AG08395 (cell line): ENCODE results near the gene GIPC3.

Experiments
- DNase-seq: peaks from one replicate; pipeline ENCODE4 v3.0.0; 2012; ENCODE audit warnings: mixed read lengths, low spot score

GIPC3 gene

GRCh38 chr19:3585301-3586126 is at the start of gene GIPC3:
TSS of gene GIPC3 (plus strand) at chr19:3585478. CDS start at chr19:3585598, 120 bp downstream.
- no peak for DNase-seq

GRCh38 chr19:3535563-3535965 is 49.7 kb upstream of the GIPC3 start:
- no peak for DNase-seq

- DNase-seq = no peak
Measured at GRCh38 chr19:3535981-3536380, 49.3 kb upstream of the GIPC3 start.

GRCh38 chr19:3536429-3537100 is 48.7 kb upstream of the GIPC3 start:
- peak; percentile 62 for DNase-seq

DNA sequence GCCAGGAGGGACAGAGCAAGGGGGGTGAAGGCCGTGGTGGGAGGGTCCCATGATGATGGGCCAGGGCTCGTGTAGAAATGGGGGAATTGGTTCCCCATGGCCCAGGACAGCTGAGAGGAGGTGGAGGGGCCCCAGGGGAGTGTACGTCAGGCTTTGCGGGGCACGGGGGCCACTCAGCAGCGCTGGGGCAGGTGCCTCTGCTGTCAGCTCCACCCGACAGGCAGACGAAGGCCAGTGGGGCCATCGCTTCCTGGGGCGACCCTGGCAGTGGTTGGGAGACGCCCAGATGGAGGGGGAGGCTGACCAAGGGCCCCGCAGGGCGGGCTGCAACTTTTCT is 48.2 kb upstream of the GIPC3 start:
- no peak for DNase-seq

GRCh38 chr19:3537438-3538240 is 47.6 kb upstream of the GIPC3 start:
- DNase-seq = no peak

DNA sequence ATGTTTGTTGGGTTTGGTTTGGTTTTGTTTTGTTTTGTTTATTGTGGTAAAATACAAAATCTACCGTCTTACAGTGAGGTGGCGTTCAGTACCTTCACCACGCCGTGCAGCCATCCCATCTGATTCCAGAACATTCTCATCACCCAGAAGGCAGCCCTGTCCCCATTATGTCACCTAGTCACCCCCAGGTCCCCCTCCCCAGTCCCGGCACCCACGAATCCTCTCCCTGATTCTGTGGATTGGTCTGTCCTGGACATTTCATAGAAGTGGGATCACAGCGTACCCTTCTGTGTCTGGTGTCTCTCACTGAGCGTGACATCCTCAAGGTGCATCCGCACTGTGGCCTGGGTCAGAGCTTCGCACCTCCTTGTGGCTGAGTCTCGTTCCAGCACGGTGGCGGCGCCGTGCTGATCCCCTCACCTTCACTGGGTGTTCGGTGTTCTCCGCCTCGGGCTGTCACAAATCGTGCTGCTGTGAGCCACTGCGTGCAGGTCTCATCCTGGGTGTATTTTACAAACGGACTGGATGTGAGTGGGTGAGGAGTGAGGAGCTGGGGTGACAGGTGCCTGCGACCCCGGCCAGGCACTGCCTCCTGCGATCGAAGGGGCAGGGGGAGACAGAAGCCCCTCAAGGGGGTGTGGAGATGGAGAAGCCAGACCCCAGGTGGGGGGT is 46.9 kb upstream of the GIPC3 start:
- no peak for DNase-seq

- no peak for DNase-seq
Measured at GRCh38 chr19:3538965-3539755, 46.1 kb upstream of the GIPC3 start, which contains the start of gene TEKTIP1. TSS of gene TEKTIP1 (plus strand) at chr19:3539174. CDS start at chr19:3539178, 4 bp downstream.

- DNase-seq = no peak
Measured at GRCh38 chr19:3539756-3540118, 45.5 kb upstream of the GIPC3 start.

DNA sequence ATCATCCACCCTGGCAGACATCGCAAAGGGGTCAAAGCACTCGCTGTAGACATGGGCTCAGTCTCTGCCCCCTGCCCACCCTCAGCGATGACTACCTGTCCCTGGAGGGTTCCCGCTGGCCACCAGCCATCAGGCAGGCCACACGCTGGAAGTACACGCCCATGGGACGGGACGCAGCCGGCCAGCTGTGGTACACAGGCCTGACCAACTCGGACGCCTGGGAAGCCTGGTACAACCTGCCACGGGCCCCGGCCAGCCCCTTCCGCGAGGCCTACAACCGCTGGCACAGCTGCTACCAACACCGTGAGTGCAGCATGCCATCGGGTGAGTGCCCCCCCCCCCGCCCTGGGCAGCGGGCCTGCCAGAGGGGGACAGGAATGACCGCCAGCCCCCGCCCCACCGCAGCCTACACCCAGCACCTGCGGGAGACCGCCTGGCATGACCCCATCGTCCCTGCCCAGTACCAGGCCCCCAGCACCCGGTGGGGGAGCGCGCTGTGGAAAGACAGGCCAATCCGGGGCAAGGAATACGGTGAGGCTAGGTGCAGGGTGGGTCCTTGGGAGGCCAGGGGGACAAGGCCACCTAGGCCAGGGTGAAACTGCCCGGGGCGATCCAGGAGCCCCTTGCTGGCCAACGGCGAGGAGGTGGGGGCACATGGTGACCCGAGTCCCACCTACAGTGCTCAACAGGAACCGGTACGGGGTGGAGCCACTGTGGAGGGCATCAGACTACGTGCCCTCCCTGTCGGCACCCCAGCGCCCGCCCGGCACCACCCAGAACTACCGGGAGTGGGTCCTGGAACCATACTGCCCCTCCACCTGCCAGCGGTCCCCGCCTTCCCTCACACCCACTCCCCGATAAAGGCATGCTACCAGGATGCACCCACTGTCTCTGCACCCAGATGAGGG is 41.9 kb upstream of the GIPC3 start:
- no peak for DNase-seq

DNA sequence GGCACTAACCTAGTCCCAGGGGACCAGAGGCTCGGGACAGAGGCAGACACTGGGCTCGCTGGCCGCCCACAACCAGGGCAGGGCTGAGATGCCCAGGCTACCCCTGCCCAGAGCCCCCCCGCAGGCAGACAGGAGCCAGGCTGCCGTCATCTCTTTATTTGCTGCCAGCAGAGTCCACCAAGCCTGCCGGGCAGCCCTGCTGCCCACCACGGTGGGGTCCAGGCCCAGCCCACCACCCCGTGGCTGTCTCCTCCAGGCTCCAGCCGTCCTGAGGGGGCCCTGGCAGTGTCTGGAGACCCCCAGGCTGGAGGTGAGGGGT is 41.3 kb upstream of the GIPC3 start:
- DNase-seq = no peak

DNA sequence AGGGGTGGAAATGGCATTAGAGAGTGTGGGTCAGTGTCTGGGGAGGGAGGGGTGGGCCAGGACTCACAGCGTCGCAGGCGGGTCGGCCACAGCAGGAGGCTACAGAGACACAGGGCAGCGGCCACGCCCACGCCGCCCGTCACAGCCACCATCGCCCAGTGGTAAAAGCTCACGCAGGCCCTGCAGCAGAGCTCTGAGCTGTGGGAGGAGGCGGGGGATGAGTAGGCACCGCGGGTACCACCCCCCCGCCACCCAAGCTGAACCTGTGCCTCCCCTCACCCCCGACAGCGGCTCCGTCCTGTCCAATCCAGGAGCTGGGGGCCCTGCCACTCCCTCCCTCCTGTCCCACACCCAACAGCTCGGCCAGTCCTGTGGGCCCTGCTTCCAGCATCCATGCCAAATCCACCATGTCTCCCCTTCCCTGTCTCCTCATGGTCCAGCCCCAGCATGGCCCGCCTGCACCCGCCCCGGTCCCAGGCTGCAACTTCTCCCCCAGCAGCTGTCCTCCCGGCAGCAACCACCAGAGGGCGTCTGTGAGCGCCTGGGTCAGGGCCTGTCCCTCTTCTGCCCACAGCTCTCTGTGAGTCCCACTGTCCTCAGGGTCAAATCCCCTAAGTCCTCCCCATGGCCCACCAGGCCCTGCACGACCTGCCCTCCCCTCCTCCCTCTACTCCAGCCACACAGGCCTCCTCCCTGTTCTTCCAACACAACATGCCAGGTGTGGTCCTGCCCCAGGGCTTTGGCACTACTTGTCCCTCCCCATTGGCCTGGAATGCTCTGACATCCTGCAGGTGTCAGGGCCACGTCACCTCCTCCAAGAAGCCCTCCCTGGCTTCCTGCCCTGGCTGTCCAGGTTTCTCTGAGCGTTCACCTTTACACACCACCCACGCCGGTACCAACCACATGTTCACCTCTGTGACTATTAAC is 40.3 kb upstream of the GIPC3 start:
- DNase-seq = peak; percentile 84

DNA sequence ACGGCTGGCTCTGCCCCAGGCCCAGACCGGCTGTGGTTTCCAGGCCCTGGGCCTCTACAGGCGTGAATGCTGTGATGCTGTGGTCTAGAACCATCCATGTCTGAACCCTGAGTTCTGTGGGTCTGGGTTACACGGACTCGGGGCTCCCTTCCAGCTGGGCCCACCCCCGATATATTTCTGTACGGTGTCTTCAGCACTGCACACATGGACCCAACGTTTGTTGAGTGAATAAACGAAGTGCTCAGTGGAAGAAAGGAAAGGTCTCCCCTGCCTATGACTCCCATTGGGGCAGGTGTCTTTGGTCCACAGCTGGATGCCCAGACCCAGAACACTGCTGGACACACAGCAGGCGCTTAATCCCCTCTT is 39.6 kb upstream of the GIPC3 start:
- no peak for DNase-seq

DNA sequence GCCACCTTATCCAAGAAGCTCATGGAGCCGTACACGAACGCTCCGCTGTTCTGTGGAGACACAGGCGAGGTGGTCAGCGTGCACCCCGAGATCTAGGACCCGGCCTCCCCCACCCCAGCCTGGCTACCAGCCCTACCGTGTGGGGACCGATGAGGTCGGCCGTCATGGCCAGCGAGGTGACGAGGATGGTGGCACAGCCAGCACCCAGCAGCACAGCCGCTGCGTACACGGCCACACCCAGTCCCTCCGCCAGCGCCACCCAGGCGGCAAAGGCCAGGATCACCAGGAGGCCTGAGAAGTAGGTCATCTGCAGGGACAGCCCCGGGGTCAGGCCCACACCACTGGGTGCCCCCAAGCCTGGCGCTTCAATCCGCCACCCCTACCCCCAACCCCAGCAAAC is 39.2 kb upstream of the GIPC3 start:
- no peak for DNase-seq

GRCh38 chr19:3547301-3547731 is 38.0 kb upstream of the GIPC3 start:
- peak; percentile 56 for DNase-seq

DNA sequence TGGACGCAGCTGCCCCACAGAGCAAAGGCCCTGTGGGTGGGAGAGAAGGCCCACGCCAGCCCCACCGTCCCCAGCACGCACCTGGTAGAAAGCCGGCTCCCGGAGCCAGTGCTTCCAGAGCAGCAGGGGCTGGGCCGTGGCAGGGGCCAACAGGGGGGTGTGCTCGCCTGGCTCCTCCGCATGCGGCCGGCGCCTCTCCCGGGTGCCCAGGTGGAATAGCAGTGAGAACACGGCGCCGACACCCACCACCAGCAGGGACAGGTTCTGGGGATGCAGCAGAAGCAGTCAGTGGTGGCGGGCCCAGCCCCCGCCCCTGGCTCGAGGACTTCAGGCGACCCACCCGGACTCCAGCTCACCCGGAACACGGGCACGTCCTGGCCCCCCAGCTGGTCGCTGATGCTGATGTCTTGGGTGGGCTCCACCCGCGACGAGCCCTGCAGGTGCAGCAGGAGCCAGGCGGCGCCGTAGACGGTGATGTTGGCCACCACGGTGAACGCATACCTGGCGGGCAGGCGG is 37.5 kb upstream of the GIPC3 start:
- no peak for DNase-seq

DNA sequence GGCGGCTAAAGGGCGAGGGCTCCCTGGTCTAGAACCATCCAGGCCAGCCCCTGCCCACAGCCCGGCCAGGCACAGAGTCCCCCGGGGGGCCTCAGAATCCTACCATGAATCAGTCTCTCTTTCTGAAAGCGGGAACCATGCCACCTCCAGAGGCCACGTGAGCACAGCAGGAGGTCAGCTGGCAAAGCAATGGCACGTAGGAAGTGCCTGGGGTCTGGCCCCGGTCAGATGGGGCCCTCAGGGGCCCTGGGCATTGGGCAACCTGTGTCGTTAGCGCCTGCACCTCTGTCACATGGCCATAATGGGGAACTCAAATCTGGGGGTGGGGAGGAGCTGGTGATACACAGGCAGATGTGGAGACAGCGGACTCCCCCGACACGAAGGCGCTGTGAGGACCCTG is 36.7 kb upstream of the GIPC3 start:
- DNase-seq = no peak

GRCh38 chr19:3549816-3550215 is 35.5 kb upstream of the GIPC3 start:
- no peak for DNase-seq
